Spinal cord (tissue), 10 donors: Measurements from ENCODE around the gene RNASEH2A. TPM values are rescaled to one million over a fixed set of nuclear protein-coding genes. Genes with fewer than 3 reads are reported as not detected.
"Not testable (repeated sequence)": the region's sequence is repeated elsewhere in the genome, so short reads cannot be mapped to it uniquely, and the experiment has no call there.

Experiments used
- DNase-seq, 6 donors: peaks; one replicate each; pipeline versions ENCODE4 v3.0.0 to v3.0.0-alpha.2; 2013 to 2015; ENCODE audit warnings: low spot score in 6 of 6, low read depth in 4 of 6
- H3K27ac ChIP-seq: one replicate; pipeline ENCODE4 v1.5.1; 2013; ENCODE audit warnings: low read depth, low read length, control low read depth
- H3K27me3 ChIP-seq: one replicate; pipeline ENCODE4 v1.6.1; 2013; ENCODE audit warnings: low read length; ENCODE audit not compliant: control insufficient read depth, insufficient read depth
- H3K36me3 ChIP-seq: one replicate; pipeline ENCODE4 v1.6.1; 2013; ENCODE audit warnings: low read length; ENCODE audit not compliant: control insufficient read depth, insufficient read depth
- H3K4me1 ChIP-seq: one replicate; pipeline ENCODE4 v1.6.1; 2013; ENCODE audit warnings: low read length; ENCODE audit not compliant: control insufficient read depth, insufficient read depth
- H3K4me3 ChIP-seq: one replicate; pipeline ENCODE4 v1.5.1; 2013; ENCODE audit warnings: low read depth, low read length, control low read depth
- H3K9me3 ChIP-seq: one replicate; pipeline ENCODE4 v1.6.1; 2013; ENCODE audit warnings: low read length; ENCODE audit not compliant: control insufficient read depth, insufficient read depth
- WGBS: methylation state at CpG from one replicate; pipeline ENCODE4 v1.1.5; 2013; ENCODE audit warnings: missing lambda C conversion rate; ENCODE audit not compliant: insufficient coverage; 5-methylcytosine and 5-hydroxymethylcytosine counted together
- polyA plus RNA-seq, 2 donors: library from polyadenylated mRNA; unstranded; fragments of 120-200 nt; gene quantifications; one replicate each; pipeline ENCODE4 v1.2.1, GENCODE V29; 2013; ENCODE audit not compliant: insufficient read length in 2 of 2
- total RNA-seq, 2 donors: library from RNA; depleted of rRNA in 1 of 2; stranded (reverse); fragments of 120-200 nt in 1 of 2; fragments of >200 nt in 1 of 2; gene quantifications; one replicate each; pipeline versions ENCODE4 v1.2.3 to v1.2.4, GENCODE V29; 2013 to 2014
- donor health status: healthy.

RNASEH2A gene
- total and polyA plus RNA-seq, 4 donors: 11.3 to 32.0 (median 23.0) TPM

- Histone ChIP-seq H3K27ac (no peak overlapping the region), H3K9me3 (no peaks in the 10 kb centered on the region), H3K27me3 (no peaks in the 10 kb centered on the region), H3K4me3 (peak overlapping the region; percentile 97), H3K36me3 (peaks cover 36% of the 10 kb centered on the region), H3K4me1 (peaks cover 42% of the 10 kb centered on the region)
- DNase-seq: no peak
- no CpG with 5 or more reads among the region's 1 CpG for WGBS
Observed at GRCh38 chr19:12800466-12800770, 6.0 kb upstream of the RNASEH2A start.

- WGBS: 2% methylated on average over 36 of the region's 38 CpGs
- H3K27ac ChIP-seq: peak overlapping the region; percentile 76
- no peaks in the 10 kb centered on the region for H3K9me3 ChIP-seq
- no peaks in the 10 kb centered on the region for H3K27me3 ChIP-seq
- H3K4me1 ChIP-seq: peaks cover 42% of the 10 kb centered on the region
- H3K36me3 ChIP-seq: peaks cover 36% of the 10 kb centered on the region
- peak overlapping the region; percentile 97 for H3K4me3 ChIP-seq
- DNase-seq: peak in 1 of 6 donors; percentile 49
Observed at GRCh38 chr19:12800923-12801465, 5.4 kb upstream of the RNASEH2A start.

GRCh38 chr19:12801466-12802266 lies 4.7 kb upstream of the RNASEH2A start, which contains the start of the genes PRDX2 and THSD8:
Gene PRDX2 (minus strand): TSS chr19:12801800. CDS start chr19:12801261, 539 bp downstream.
Gene THSD8 (plus strand): TSS chr19:12802069. CDS start chr19:12802072, 3 bp downstream.
- Histone ChIP-seq H3K27ac (peak within 1 kb of the TSS; percentile 76), H3K9me3 (no peaks in the 10 kb centered on the region), H3K4me1 (peaks cover 40% of the 10 kb centered on the region), H3K36me3 (peaks cover 36% of the 10 kb centered on the region), H3K4me3 (peak within 1 kb of the TSS; percentile 97), H3K27me3 (no peaks in the 10 kb centered on the region)
- under 1% methylated on average over 78 of the region's 78 CpGs for WGBS
- peak in 3 of 6 donors; percentile 77 to 96 (median 96) for DNase-seq

GRCh38 chr19:12802267-12803106 lies 3.9 kb upstream of the RNASEH2A start:
- Histone ChIP-seq H3K27ac (peak overlapping the region; percentile 76), H3K4me1 (peaks cover 48% of the 10 kb centered on the region), H3K27me3 (no peaks in the 10 kb centered on the region), H3K4me3 (peak overlapping the region; percentile 97), H3K9me3 (no peaks in the 10 kb centered on the region), H3K36me3 (peaks cover 28% of the 10 kb centered on the region)
- 35% methylated on average over 11 of the region's 22 CpGs for WGBS
- no peak for DNase-seq

- no peaks in the 10 kb centered on the region for H3K9me3 ChIP-seq
- no peak for DNase-seq
- peaks cover 50% of the 10 kb centered on the region for H3K4me1 ChIP-seq
- 91% methylated on average over 24 of the region's 26 CpGs for WGBS
- no peak overlapping the region for H3K4me3 ChIP-seq
- no peaks in the 10 kb centered on the region for H3K27me3 ChIP-seq
- no peak overlapping the region for H3K27ac ChIP-seq
- peaks cover 21% of the 10 kb centered on the region for H3K36me3 ChIP-seq
Observed at GRCh38 chr19:12804051-12804450, 2.3 kb upstream of the RNASEH2A start.

GRCh38 chr19:12815088-12815487 lies 8.7 kb downstream of the RNASEH2A start:
- 98% methylated on average over 6 of the region's 7 CpGs for WGBS
- Histone ChIP-seq H3K4me1 (no peaks in the 10 kb centered on the region), H3K27me3 (no peaks in the 10 kb centered on the region), H3K9me3 (no peaks in the 10 kb centered on the region), H3K27ac (no peak overlapping the region), H3K4me3 (no peak overlapping the region), H3K36me3 (peaks cover 49% of the 10 kb centered on the region)
- no peak for DNase-seq

GRCh38 chr19:12817188-12817587 lies 10.8 kb downstream of the RNASEH2A start:
- WGBS: 100% methylated on average over 1 of the region's 6 CpGs
- DNase-seq, H3K27ac ChIP-seq, H3K4me3 ChIP-seq, H3K4me1 ChIP-seq, H3K9me3 ChIP-seq, H3K27me3 ChIP-seq: not testable (repeated sequence)
- H3K36me3 ChIP-seq: peaks cover 35% of the 10 kb centered on the region

GRCh38 chr19:12817810-12818209 lies 11.4 kb downstream of the RNASEH2A start:
- H3K27ac ChIP-seq, DNase-seq, H3K4me1 ChIP-seq, H3K27me3 ChIP-seq, H3K9me3 ChIP-seq, H3K4me3 ChIP-seq: not testable (repeated sequence)
- H3K36me3 ChIP-seq: peaks cover 29% of the 10 kb centered on the region
- 97% methylated on average over 6 of the region's 11 CpGs for WGBS

- Histone ChIP-seq H3K4me3 (no peak overlapping the region), H3K36me3 (peaks cover under 1% of the 10 kb centered on the region), H3K4me1 (peaks cover 7% of the 10 kb centered on the region), H3K27me3 (peaks cover 15% of the 10 kb centered on the region), H3K9me3 (no peaks in the 10 kb centered on the region), H3K27ac (no peak overlapping the region)
- no peak for DNase-seq
- WGBS: 86% methylated on average over 1 of the region's 2 CpGs
Observed at GRCh38 chr19:12821761-12822160, 15.4 kb downstream of the RNASEH2A start.
